ENCODE measurements around the gene MALSU1.

The MALSU1 gene

DNA sequence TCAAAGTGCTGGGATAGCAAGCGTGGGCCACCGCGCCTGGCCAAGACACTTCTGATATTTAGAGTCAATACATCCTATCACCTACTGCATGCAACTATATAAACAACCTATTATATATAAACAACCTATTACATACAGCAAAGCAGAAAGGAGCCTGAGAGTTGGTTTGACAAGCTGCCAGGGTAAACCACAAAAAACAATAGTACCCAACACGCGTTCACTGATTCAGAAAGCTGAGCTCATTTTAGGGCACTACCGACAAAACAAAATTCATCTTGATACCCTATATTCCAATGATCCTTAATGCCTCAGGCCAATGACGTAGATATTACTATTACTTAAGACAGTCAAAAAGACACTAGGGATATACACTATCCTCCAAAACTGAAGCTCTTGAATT, 16.2 kb downstream of the MALSU1 start:
- no peaks in the 10 kb centered on the region for H3K9me3 ChIP-seq (ENCODE audit: severe bottlenecking)
- DNase-seq (ENCODE audit: low spot score) (no peak), ATAC-seq (ENCODE audit: low read depth) (no peak)
- TF ChIP-seq, protein P1, sequence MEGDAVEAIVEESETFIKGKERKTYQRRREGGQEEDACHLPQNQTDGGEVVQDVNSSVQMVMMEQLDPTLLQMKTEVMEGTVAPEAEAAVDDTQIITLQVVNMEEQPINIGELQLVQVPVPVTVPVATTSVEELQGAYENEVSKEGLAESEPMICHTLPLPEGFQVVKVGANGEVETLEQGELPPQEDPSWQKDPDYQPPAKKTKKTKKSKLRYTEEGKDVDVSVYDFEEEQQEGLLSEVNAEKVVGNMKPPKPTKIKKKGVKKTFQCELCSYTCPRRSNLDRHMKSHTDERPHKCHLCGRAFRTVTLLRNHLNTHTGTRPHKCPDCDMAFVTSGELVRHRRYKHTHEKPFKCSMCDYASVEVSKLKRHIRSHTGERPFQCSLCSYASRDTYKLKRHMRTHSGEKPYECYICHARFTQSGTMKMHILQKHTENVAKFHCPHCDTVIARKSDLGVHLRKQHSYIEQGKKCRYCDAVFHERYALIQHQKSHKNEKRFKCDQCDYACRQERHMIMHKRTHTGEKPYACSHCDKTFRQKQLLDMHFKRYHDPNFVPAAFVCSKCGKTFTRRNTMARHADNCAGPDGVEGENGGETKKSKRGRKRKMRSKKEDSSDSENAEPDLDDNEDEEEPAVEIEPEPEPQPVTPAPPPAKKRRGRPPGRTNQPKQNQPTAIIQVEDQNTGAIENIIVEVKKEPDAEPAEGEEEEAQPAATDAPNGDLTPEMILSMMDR (IDR thresholded peaks at IDR 0.05; ENCODE audit: poor library complexity, severe bottlenecking) = no peak
- no peaks in the 10 kb centered on the region for H3K4me1 ChIP-seq (ENCODE audit: insufficient read depth, poor library complexity, severe bottlenecking)
- peaks cover 95% of the 10 kb centered on the region for H3K36me3 ChIP-seq (ENCODE audit: low read depth)
- H3K27me3 ChIP-seq (ENCODE audit: insufficient read depth, poor library complexity, severe bottlenecking) = no peaks in the 10 kb centered on the region
- no peak overlapping the region for H3K4me3 ChIP-seq (ENCODE audit: severe bottlenecking)
- H3K27ac ChIP-seq (ENCODE audit: poor library complexity, severe bottlenecking) = no peak overlapping the region

DNA sequence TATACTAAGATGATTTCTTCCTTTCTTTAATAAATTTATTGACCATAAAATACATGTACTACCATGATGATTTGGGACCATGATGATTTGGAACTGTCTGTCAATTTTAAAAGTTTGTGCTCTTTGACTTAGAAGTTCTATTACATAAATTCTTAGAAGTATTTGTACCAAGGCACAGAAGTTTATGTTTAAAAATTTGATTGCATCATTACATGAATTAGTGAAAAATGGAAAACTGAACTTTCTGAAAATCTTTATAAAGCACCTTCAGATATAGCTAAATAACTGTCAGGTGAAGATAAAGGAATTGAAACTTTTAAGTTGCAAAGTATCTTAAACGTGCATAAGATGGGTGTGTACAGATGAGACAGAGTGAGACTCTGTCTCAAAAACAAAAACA, 32.0 kb downstream of the MALSU1 start:
- DNase-seq (ENCODE audit: low spot score) (no peak), ATAC-seq (ENCODE audit: low read depth) (no peak)
- no peak overlapping the region for H3K27ac ChIP-seq (ENCODE audit: poor library complexity, severe bottlenecking)
- peaks cover 35% of the 10 kb centered on the region for H3K4me1 ChIP-seq (ENCODE audit: insufficient read depth, poor library complexity, severe bottlenecking)
- H3K36me3 ChIP-seq (ENCODE audit: low read depth) = peaks cover 73% of the 10 kb centered on the region
- no peak overlapping the region for H3K4me3 ChIP-seq (ENCODE audit: severe bottlenecking)
- no peaks in the 10 kb centered on the region for H3K9me3 ChIP-seq (ENCODE audit: severe bottlenecking)
- no peaks in the 10 kb centered on the region for H3K27me3 ChIP-seq (ENCODE audit: insufficient read depth, poor library complexity, severe bottlenecking)
- TF ChIP-seq, protein P1 (IDR thresholded peaks at IDR 0.05; ENCODE audit: poor library complexity, severe bottlenecking) = no peak

DNA sequence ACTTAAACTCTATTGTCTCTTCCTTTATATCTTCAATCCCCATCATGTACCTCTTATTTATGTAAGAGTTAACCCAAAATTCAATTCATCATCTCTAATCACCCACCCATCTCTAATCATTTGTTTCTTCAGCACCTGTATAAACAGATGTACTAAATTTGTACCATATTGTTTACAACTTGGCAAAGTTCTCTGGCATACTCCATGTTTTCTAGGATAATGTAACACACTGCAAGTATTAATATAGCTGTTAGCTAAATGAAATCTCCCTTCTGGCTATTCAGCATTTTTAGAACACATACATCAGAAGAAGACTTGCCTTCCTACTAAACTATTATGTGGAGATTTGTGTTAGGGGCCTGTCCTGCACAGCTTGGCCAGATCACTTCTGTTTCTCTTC, 33.1 kb downstream of the MALSU1 start:
- peaks cover 75% of the 10 kb centered on the region for H3K36me3 ChIP-seq (ENCODE audit: low read depth)
- H3K4me1 ChIP-seq (ENCODE audit: insufficient read depth, poor library complexity, severe bottlenecking) = peaks cover 35% of the 10 kb centered on the region
- no peaks in the 10 kb centered on the region for H3K9me3 ChIP-seq (ENCODE audit: severe bottlenecking)
- ATAC-seq (ENCODE audit: low read depth) (no peak), DNase-seq (ENCODE audit: low spot score) (no peak)
- TF ChIP-seq, protein P1 (IDR thresholded peaks at IDR 0.05; ENCODE audit: poor library complexity, severe bottlenecking) = no peak
- H3K27ac ChIP-seq (ENCODE audit: poor library complexity, severe bottlenecking) = peak overlapping the region; percentile 98
- H3K4me3 ChIP-seq (ENCODE audit: severe bottlenecking) = no peak overlapping the region
- no peaks in the 10 kb centered on the region for H3K27me3 ChIP-seq (ENCODE audit: insufficient read depth, poor library complexity, severe bottlenecking)

DNA sequence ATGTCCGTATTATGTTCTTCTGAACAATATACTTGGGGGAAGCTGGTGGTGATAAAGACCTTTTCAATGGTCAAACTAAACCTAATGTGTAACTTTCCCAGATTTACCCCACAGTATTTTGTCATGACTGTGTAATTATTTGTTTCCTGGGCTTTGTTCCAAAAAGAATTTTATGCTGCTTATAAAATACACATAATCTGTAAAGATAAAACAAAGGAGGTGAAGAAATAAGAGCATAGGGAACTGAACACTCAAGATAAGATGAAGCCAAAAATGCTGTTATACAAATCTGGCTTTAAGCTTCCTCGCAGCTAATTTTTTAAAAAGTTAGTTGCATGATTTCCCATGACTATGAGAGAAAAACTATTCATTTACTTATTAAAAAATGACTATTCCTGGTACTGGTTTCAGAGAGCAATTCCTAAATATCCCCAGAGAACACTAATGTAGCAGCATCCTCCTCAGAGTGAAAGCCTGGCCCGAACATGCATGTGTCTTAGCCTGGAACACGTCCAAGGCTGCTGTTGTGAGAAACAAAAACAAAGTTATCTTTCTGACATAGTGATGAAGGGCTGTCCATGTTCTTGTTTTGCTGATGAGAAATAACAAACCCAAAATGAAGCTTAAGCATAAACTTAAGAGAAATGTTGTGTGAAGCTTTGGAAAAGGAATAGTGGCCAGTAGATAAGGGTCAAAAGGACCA, 33.9 kb downstream of the MALSU1 start:
- DNase-seq (ENCODE audit: low spot score) = no peak
- no peak for ATAC-seq (ENCODE audit: low read depth)
- H3K4me1 ChIP-seq (ENCODE audit: insufficient read depth, poor library complexity, severe bottlenecking) = peaks cover 35% of the 10 kb centered on the region
- no peaks in the 10 kb centered on the region for H3K27me3 ChIP-seq (ENCODE audit: insufficient read depth, poor library complexity, severe bottlenecking)
- peaks cover 75% of the 10 kb centered on the region for H3K36me3 ChIP-seq (ENCODE audit: low read depth)
- TF ChIP-seq, protein P1 (IDR thresholded peaks at IDR 0.05; ENCODE audit: poor library complexity, severe bottlenecking) = no peak
- H3K4me3 ChIP-seq (ENCODE audit: severe bottlenecking) = no peak overlapping the region
- H3K27ac ChIP-seq (ENCODE audit: poor library complexity, severe bottlenecking) = peak overlapping the region; percentile 98
- H3K9me3 ChIP-seq (ENCODE audit: severe bottlenecking) = no peaks in the 10 kb centered on the region

DNA sequence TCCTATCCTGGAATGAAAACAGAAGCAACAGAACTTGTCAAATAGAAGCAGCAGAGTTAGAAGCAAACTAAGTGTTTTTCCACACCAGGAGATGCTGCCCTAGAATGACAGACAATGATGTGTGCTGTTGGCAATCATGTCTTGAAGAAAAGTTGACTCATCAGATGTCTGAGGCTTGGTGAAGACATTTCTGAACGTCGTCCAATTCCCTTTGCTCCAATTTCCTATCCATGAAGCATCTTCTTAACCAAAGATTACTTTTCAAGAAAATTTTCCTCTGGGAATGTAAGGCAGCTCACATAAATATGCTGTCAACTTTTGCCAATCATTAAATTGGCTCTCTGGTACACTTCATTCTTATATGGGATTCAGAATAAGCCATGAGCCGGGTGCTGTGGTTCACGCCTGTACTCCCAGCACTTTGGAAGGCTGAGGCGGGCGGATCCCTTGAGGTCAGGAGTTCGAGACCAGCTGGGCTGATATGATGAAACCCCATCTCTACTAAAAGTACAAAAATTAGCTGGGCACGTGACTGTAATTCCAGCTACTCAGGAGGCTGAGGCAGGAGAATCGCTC, 34.6 kb downstream of the MALSU1 start:
- H3K4me1 ChIP-seq (ENCODE audit: insufficient read depth, poor library complexity, severe bottlenecking) = peaks cover 35% of the 10 kb centered on the region
- TF ChIP-seq, protein P1 (IDR thresholded peaks at IDR 0.05; ENCODE audit: poor library complexity, severe bottlenecking) = no peak
- no peak for DNase-seq (ENCODE audit: low spot score)
- peaks cover 75% of the 10 kb centered on the region for H3K36me3 ChIP-seq (ENCODE audit: low read depth)
- peak overlapping the region; percentile 98 for H3K27ac ChIP-seq (ENCODE audit: poor library complexity, severe bottlenecking)
- H3K27me3 ChIP-seq (ENCODE audit: insufficient read depth, poor library complexity, severe bottlenecking) = no peaks in the 10 kb centered on the region
- H3K4me3 ChIP-seq (ENCODE audit: severe bottlenecking) = no peak overlapping the region
- ATAC-seq (ENCODE audit: low read depth) = peak; percentile 67
- no peaks in the 10 kb centered on the region for H3K9me3 ChIP-seq (ENCODE audit: severe bottlenecking)
